Upper lobe of left lung (tissue), 4 donors: ENCODE data around the gene LRP1B.

Source experiments
- POLR2A ChIP-seq, 4 donors: fragments of 450-650 bp; IDR thresholded peaks; one replicate each; pipeline ENCODE4 v1.5.1; 2016 to 2017; ENCODE audit warnings: antibody characterized with exemption in 4 of 4, mild to moderate bottlenecking in 2 of 4
- POLR2AphosphoS5 ChIP-seq, 2 donors: sonication (generic); formaldehyde crosslinking; IDR thresholded peaks; one replicate each; pipeline ENCODE4 v1.5.1; 2017; ENCODE audit warnings: antibody characterized with exemption in 2 of 2
- TF ChIP-seq, protein P1 (sequence below), 6 experiments: fragments of 450-650 bp in 4 of 6; fragments of 200-600 bp in 2 of 6; sonication (generic) in 2 of 6; IDR thresholded peaks; one replicate each; pipeline ENCODE4 v1.5.1; 2016 to 2019; ENCODE audit warnings: antibody characterized with exemption in 6 of 6

DNA sequence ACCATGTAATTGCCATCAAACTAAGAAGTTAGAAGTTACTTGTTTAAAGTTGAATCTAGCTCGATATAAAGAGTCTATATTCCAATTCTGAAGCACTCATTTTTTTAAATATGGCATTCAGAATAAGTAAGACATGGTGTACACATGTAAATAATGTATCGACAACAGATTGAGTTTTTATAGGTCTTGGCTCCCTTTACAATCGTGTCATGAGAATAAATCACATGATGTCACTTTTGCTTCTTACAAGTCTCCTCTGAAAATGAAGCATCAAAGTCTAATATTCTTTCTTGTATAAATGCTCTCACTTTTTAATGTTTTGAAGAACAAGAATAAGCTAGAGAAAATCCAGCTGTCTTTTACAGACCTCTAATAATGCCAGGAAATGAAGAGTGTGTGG, 33.1 kb downstream of the LRP1B start:
- TF ChIP-seq, protein P1, sequence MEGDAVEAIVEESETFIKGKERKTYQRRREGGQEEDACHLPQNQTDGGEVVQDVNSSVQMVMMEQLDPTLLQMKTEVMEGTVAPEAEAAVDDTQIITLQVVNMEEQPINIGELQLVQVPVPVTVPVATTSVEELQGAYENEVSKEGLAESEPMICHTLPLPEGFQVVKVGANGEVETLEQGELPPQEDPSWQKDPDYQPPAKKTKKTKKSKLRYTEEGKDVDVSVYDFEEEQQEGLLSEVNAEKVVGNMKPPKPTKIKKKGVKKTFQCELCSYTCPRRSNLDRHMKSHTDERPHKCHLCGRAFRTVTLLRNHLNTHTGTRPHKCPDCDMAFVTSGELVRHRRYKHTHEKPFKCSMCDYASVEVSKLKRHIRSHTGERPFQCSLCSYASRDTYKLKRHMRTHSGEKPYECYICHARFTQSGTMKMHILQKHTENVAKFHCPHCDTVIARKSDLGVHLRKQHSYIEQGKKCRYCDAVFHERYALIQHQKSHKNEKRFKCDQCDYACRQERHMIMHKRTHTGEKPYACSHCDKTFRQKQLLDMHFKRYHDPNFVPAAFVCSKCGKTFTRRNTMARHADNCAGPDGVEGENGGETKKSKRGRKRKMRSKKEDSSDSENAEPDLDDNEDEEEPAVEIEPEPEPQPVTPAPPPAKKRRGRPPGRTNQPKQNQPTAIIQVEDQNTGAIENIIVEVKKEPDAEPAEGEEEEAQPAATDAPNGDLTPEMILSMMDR (IDR thresholded peaks at IDR 0.05), result no peak
- TF ChIP-seq POLR2AphosphoS5 (IDR thresholded peaks at IDR 0.05) (no peak), POLR2A (IDR thresholded peaks at IDR 0.05) (no peak)
